CD4-positive, alpha-beta T cell treated with Interleukin-17A for 4 hours (primary cell): ENCODE data around the gene FILIP1.

ENCODE experiments used
- DNase-seq: peaks from one replicate; pipeline ENCODE4 v3.0.0-alpha.2; 2020; ENCODE audit warnings: mixed read lengths

The FILIP1 gene

DNA sequence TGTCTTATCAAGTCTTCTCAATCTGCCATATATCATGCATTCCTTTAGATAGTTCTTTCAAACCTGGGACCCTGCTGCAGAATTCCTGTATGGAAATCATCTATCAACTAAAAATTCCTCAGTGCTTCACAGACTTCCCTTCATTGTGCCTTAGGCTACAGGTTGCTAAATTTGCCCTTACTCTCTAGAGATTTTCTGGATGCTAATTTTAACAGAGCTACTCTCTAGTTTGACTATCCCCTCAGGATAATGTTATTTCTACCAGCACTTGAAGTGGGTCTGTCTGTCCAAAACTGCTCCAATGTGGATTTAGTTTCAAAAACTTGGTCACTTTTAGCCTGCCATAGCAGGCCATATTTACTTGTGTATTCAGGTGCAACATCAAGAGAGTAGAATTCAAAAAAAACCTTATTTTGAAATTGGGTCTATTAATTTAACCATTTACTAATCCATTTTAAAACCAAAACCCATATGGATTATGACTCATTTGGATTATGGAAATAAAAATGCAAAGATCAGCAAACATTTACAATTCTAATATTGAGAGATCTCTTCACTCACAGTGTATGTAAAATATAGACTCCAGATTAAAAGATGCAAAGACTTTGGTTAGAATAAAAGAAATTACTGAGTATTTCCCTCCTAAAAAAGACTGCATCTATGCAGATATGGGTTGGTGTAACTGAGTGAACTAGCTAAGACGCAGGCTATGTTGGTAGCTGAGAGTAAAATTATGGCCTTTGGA is 236.1 kb downstream of the FILIP1 start:
- no peak for DNase-seq

GRCh38 chr6:75250552-75250951 is 243.0 kb downstream of the FILIP1 start:
- DNase-seq: no peak

- DNase-seq: no peak
These were observed 243.8 kb downstream of the FILIP1 start for GRCh38 chr6:75249837-75250236.

DNA sequence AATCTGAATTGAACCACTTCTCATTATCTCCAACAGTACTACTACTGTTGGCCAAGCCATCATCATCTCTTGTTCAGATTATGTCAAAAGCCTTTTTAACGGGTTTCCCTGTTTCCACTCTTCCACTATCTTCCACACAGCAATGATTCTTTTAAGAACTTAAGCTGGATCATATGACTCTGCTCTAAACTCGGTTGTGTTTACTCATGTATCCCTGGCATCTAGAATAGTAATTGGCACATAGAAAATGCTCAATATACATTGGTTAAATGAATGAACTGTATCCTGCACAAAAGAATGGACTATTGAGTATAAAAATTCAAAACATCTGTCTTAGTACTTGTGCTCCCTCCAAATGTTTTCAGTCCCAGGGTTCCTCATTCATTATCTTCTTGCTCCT is 247.2 kb downstream of the FILIP1 start:
- DNase-seq: no peak

DNA sequence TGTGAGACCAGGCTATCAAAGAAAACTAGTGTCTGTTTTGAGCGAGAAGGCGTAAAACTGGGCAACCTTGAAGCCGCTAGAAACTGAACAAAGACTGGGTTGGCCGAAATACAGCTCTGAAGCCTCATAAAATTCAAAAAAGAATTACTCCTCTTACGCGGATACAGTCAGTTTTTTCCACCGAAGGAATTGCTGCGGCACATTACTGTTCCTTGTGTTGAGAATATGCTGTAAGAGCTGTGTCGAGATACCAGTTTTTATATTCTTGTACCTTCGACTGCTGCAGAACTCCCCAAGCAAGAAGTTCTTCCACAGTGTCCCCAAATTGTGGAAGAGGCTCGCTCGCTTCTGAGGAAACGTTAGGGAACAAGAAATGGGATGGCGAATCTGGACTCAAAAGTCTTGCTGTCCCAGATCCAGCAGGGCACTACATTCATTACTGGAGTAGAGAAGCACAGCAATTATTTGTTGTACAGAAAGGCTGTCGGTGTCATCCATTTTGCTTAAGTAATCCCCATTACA is 249.5 kb downstream of the FILIP1 start:
- DNase-seq: peak; percentile 4

DNA sequence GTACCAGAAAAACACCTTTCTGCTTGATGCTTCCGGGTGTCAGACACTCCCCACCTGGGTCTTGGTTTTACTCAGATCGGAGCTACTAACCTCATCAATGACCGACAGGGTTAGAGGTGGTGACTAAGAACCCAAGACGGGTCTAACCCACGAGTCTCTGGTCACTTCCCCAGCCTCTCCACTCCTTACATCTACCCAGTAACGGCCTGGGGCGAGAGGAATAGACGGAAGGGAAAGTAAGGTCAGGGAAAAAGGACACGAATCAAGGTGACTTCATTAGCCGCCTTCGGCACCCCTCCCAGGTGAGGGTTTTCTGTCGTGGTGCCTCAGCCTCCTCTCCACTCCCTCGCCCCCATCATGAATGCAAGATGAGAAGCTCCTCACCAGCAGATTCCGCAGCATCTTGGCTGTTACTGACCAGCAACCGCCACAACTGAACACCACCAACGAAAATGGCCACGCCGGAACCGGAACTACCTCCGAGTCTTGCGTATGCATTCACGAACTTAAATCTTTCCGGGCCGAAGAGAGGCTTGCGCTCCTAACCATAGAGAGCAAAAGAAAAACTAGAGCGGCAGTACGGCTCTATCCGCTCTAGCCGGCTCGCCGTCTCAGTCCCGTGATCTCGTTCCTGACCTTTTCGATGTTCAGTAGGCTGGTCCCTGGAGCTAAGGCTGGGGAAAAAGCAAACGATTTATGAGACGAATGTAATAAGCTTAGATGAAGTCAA is 250.1 kb downstream of the FILIP1 start, which contains the start of gene COX7A2:
COX7A2 (minus strand) TSS at position 469 of the 730 bp plus-strand sequence; CDS start at position 402, 67 bp downstream.
- peak; percentile 83 for DNase-seq
